Mucosa of gallbladder (tissue), 1 donor: ENCODE results near the gene MRI1. TPM values are rescaled to one million over a fixed set of nuclear protein-coding genes. Genes with fewer than 3 reads are reported as not detected.
A peak's percentile ranks its signal among the peaks of the same experiment; 100 is the strongest.
"Not testable (repeated sequence)": the region's sequence is repeated elsewhere in the genome, so short reads cannot be mapped to it uniquely, and the experiment has no call there.

Experiments used
- DNase-seq: peaks from one replicate; pipeline ENCODE4 v3.0.0-alpha.2; 2020; ENCODE audit warnings: low spot score
- total RNA-seq: library from RNA; stranded (reverse); gene quantifications from one replicate; pipeline ENCODE4 v1.2.1, GENCODE V29; 2021
- donor health status: DM: no; HTN: no; CAD: no.

Gene MRI1
- total RNA-seq, 1 donor from 2014 or later: 59.4 TPM

- DNase-seq: no peak
Measured at GRCh38 chr19:13758795-13759194, 5.5 kb upstream of the MRI1 start.

GRCh38 chr19:13761423-13761822 is 2.9 kb upstream of the MRI1 start:
- DNase-seq: no peak

GRCh38 chr19:13762635-13763235 is 1.6 kb upstream of the MRI1 start:
- no peak for DNase-seq

GRCh38 chr19:13763265-13763664 is 1.1 kb upstream of the MRI1 start:
- no peak for DNase-seq

GRCh38 chr19:13764821-13765394 is 586 bp downstream of the MRI1 start:
- no peak for DNase-seq

GRCh38 chr19:13765395-13766094 is 1.2 kb downstream of the MRI1 start:
- no peak for DNase-seq

GRCh38 chr19:13766095-13766481 is 1.8 kb downstream of the MRI1 start:
- DNase-seq: no peak

- DNase-seq: no peak
Measured at GRCh38 chr19:13768510-13768909, 4.2 kb downstream of the MRI1 start.

GRCh38 chr19:13770013-13770635 is 5.8 kb downstream of the MRI1 start:
- no peak for DNase-seq

- DNase-seq: peak; percentile 93
Measured at GRCh38 chr19:13774217-13775191, 10.2 kb downstream of the MRI1 start, which contains the start of gene C19orf53. Gene C19orf53 (plus strand): TSS chr19:13774456. CDS start chr19:13774478, 22 bp downstream.

GRCh38 chr19:13778398-13778797 is 14.1 kb downstream of the MRI1 start:
- DNase-seq: no peak

GRCh38 chr19:13778847-13779246 is 14.5 kb downstream of the MRI1 start:
- no peak for DNase-seq

- DNase-seq: not testable (repeated sequence)
Measured at GRCh38 chr19:13779794-13780193, 15.5 kb downstream of the MRI1 start.

- peak; percentile 59 for DNase-seq
Measured at GRCh38 chr19:13781547-13781946, 17.2 kb downstream of the MRI1 start.

- DNase-seq: no peak
Measured at GRCh38 chr19:13782537-13782936, 18.2 kb downstream of the MRI1 start.

GRCh38 chr19:13783565-13784500 is 19.5 kb downstream of the MRI1 start:
- no peak for DNase-seq

- peak; percentile 77 for DNase-seq
Measured at GRCh38 chr19:13784731-13785452, 20.6 kb downstream of the MRI1 start.

- peak; percentile 33 for DNase-seq
Measured at GRCh38 chr19:13788991-13789390, 24.7 kb downstream of the MRI1 start.

- no peak for DNase-seq
Measured at GRCh38 chr19:13790354-13790753, 26.0 kb downstream of the MRI1 start.

- DNase-seq: not testable (repeated sequence)
Measured at GRCh38 chr19:13793317-13793716, 29.0 kb downstream of the MRI1 start.
